C4-2B (cell line): ENCODE measurements around the gene ZFTA.

Experiments used
- CTCF ChIP-seq: fragments of 450-650 bp; conservative IDR thresholded peaks from 2 replicates; pipeline ENCODE4 v1.5.1; 2017; ENCODE audit warnings: mild to moderate bottlenecking
- ZFX ChIP-seq: fragments of 450-650 bp; IDR thresholded peaks from 2 replicates; pipeline ENCODE4 v1.6.1; 2017

GRCh38 chr11:63779039-63779438, 10.5 kb upstream of the ZFTA start:
- no peak for TF ChIP-seq ZFX
- no peak for TF ChIP-seq CTCF
